Tibial nerve (tissue), 4 donors: ENCODE data around the gene RBM17. TPM values are rescaled to one million over a fixed set of nuclear protein-coding genes. Genes with fewer than 3 reads are reported as not detected.
A peak's percentile ranks its signal among the peaks of the same experiment; 100 is the strongest.
"Not testable (repeated sequence)": the region's sequence is repeated elsewhere in the genome, so short reads cannot be mapped to it uniquely, and the experiment has no call there.

ENCODE experiments used
- DNase-seq, 2 donors: peaks; one replicate each; pipeline ENCODE4 v3.0.0-alpha.2; 2019; ENCODE audit warnings: low spot score in 2 of 2
- H3K27ac ChIP-seq, 4 donors: fragments of 200-600 bp; sonication (generic) in 3 of 4; one replicate each; pipeline ENCODE4 v1.5.1; 2017 to 2019; ENCODE audit warnings: mild to moderate bottlenecking in 1 of 4
- H3K27me3 ChIP-seq, 2 donors: fragments of 200-600 bp; sonication (generic) in 1 of 2; one replicate each; pipeline versions ENCODE4 v1.5.1 to v1.6.0; 2017 to 2019
- H3K36me3 ChIP-seq, 3 donors: fragments of 200-600 bp; sonication (generic); one replicate each; pipeline ENCODE4 v1.5.1; 2018 to 2019
- H3K4me1 ChIP-seq, 4 donors: fragments of 200-600 bp; sonication (generic) in 3 of 4; one replicate each; pipeline ENCODE4 v1.5.1; 2017 to 2019
- H3K4me3 ChIP-seq, 4 donors: fragments of 200-600 bp; sonication (generic) in 3 of 4; one replicate each; pipeline ENCODE4 v1.5.1; 2017 to 2019; ENCODE audit warnings: mild to moderate bottlenecking in 1 of 4, moderate library complexity in 1 of 4
- H3K9me3 ChIP-seq, 4 donors: fragments of 200-600 bp; sonication (generic) in 3 of 4; one replicate each; pipeline ENCODE4 v1.5.1; 2017 to 2019
- EP300 ChIP-seq, 2 donors: sonication (generic); formaldehyde crosslinking; IDR thresholded peaks; one replicate each; pipeline ENCODE4 v1.6.1; 2017; ENCODE audit warnings: antibody characterized with exemption in 2 of 2, mild to moderate bottlenecking in 1 of 2
- POLR2A ChIP-seq, 2 donors: fragments of 450-650 bp; IDR thresholded peaks; one replicate each; pipeline ENCODE4 v1.6.1; 2017; ENCODE audit warnings: antibody characterized with exemption in 2 of 2, mild to moderate bottlenecking in 2 of 2, moderate library complexity in 2 of 2
- WGBS, 2 donors: methylation state at CpG; one replicate each; pipeline ENCODE4 v1.1.5; 2018; 5-methylcytosine and 5-hydroxymethylcytosine counted together
- total RNA-seq, 4 donors: library from RNA; depleted of rRNA; stranded (reverse); fragments of >200 nt; gene quantifications; one replicate each; pipeline ENCODE4 v1.1.0, GENCODE V29; 2016
- TF ChIP-seq, protein P1 (sequence below), 5 experiments: fragments of 200-600 bp in 3 of 5; fragments of 450-650 bp in 2 of 5; sonication (generic) in 3 of 5; IDR thresholded peaks; one replicate each; pipeline ENCODE4 v1.5.1; 2016 to 2019; ENCODE audit warnings: antibody characterized with exemption in 5 of 5, mild to moderate bottlenecking in 3 of 5, moderate library complexity in 2 of 5

Gene RBM17
- total RNA-seq, 4 donors from 2014 or later: 70.6 to 109 (median 94.3) TPM

DNA sequence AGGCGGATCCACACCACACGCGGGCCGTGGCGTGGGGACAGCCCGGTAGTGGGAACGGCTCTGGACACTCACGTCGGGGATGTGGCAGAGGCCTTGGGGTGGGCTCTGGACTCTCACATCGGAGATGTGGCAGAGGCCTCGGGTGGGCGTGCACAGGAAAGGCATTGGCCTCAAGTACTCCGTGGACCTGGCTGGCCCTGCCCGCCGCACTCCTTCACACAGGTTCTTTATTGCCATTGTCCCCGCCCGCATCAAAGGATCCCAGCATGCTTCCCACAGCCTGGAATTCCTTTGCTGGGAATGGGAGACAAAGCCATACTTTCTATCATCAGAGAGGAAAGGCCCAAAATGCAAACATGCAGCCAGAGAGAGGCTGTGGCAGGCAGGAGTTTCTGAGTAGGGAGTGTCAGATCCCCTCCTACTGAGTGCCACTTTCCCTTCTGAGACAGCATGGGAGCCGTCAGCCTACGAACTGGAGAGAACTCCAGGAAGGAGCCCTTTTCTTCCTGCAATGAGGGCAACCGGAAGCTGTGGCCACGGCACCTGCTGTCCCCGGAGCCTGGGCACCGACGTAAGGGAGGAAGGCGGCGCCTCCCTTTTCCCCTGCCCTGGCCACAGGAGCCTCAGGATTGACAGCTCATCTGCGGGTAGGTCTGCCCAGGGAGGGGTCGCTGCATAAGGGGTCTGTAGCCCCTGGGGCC, 51.5 kb downstream of the RBM17 start:
- Histone ChIP-seq H3K9me3 (no peaks in the 10 kb centered on the region), H3K27ac (peak overlapping the region in 1 of 4 donors; percentile 73), H3K36me3 (no peaks in the 10 kb centered on the region), H3K4me1 (peaks cover 0 to 22% (median 8%) of the 10 kb centered on the region in 4 donors), H3K4me3 (peak overlapping the region in 1 of 4 donors; percentile 15), H3K27me3 (peaks cover 0 to 10% of the 10 kb centered on the region in 2 donors)
- whole genome bisulfite sequencing, 2 donors: 62 to 64% methylated on average over 20 to 26 of the region's 28 CpGs
- DNase-seq: no peak
- TF ChIP-seq, protein P1, sequence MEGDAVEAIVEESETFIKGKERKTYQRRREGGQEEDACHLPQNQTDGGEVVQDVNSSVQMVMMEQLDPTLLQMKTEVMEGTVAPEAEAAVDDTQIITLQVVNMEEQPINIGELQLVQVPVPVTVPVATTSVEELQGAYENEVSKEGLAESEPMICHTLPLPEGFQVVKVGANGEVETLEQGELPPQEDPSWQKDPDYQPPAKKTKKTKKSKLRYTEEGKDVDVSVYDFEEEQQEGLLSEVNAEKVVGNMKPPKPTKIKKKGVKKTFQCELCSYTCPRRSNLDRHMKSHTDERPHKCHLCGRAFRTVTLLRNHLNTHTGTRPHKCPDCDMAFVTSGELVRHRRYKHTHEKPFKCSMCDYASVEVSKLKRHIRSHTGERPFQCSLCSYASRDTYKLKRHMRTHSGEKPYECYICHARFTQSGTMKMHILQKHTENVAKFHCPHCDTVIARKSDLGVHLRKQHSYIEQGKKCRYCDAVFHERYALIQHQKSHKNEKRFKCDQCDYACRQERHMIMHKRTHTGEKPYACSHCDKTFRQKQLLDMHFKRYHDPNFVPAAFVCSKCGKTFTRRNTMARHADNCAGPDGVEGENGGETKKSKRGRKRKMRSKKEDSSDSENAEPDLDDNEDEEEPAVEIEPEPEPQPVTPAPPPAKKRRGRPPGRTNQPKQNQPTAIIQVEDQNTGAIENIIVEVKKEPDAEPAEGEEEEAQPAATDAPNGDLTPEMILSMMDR (IDR thresholded peaks at IDR 0.05): no peak
- TF ChIP-seq EP300 (IDR thresholded peaks at IDR 0.05) (no peak), POLR2A (IDR thresholded peaks at IDR 0.05) (no peak)

DNA sequence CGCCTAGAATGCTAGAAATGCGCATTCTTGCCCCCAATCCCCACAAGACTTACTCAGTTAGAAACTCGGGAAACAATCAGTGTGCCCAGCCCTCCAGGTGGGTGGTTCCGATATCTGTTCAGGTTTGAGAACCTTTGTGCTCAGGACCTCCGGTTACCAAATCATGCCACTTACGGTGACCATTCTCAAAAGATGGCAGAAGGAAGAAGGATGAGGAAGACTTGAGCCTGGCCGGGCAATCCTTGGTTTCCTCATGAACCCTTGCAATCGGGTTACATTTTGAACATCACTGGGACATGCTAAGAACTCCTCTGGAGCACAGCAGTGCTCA, 52.1 kb downstream of the RBM17 start:
- Histone ChIP-seq H3K4me1 (peaks cover 0 to 29% (median 10%) of the 10 kb centered on the region in 4 donors), H3K27me3 (peaks cover 0 to 10% of the 10 kb centered on the region in 2 donors), H3K9me3 (no peaks in the 10 kb centered on the region), H3K4me3 (peak overlapping the region in 2 of 4 donors; percentile 40 to 42), H3K27ac (peak overlapping the region in 2 of 4 donors; percentile 58 to 73), H3K36me3 (no peaks in the 10 kb centered on the region)
- 77% methylated on average over 8 of the region's 8 CpGs for WGBS, 2 donors
- no peak for TF ChIP-seq POLR2A (IDR thresholded peaks at IDR 0.05)
- no peak for TF ChIP-seq EP300 (IDR thresholded peaks at IDR 0.05)
- TF ChIP-seq, protein P1 (IDR thresholded peaks at IDR 0.05): no peak
- no peak for DNase-seq

DNA sequence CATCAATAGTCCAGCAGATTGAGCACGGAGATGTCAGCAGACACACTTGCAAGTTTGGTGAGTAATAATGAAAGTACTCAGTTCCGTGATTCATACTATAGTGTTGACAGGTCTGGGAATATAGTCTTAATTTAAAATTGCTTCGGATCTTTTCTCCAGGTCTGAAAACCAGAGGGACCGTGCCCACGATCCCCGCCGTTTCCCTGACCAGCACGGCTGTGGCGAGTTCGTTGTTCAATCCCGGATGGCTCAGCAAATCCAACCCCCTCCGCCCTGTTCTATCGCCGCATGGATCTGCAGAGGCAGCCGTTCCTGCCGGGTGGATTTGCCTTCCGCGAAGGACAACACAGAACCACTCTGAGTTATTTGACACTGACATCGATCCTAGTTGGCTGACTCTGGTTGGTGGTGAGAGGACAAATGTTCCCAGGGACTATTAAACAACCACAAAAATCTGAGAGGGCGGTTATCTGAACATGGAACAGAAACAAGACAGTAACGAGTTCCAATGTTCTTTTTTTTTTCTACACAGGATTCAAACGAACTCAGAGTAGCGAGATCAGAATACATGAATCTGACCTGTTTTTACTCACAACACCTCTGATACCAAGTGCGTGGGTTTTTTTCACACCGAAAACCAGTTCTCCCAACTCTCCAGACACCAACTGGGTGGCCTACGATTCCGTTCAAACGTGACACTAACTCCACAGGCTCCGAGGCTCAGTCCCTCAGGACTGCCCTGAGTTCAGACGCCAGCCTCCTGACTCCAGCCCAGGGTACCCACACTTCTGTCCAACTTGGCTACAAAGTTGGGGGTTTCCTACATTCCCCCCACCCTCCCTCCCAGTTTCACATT, 52.7 kb downstream of the RBM17 start:
- 60 to 63% methylated on average over 30 of the region's 30 CpGs for WGBS, 2 donors
- Histone ChIP-seq H3K9me3 (no peaks in the 10 kb centered on the region), H3K4me1 (peaks cover 0 to 35% (median 12%) of the 10 kb centered on the region in 4 donors), H3K4me3 (peak overlapping the region in 2 of 4 donors; percentile 40 to 42), H3K27ac (peak overlapping the region in 3 of 4 donors; percentile 43 to 73 (median 58)), H3K27me3 (peaks cover 0 to 10% of the 10 kb centered on the region in 2 donors), H3K36me3 (no peaks in the 10 kb centered on the region)
- DNase-seq: no peak
- no peak for TF ChIP-seq POLR2A (IDR thresholded peaks at IDR 0.05)
- TF ChIP-seq EP300 (IDR thresholded peaks at IDR 0.05): peak in 1 of 2 donors; percentile 48

DNA sequence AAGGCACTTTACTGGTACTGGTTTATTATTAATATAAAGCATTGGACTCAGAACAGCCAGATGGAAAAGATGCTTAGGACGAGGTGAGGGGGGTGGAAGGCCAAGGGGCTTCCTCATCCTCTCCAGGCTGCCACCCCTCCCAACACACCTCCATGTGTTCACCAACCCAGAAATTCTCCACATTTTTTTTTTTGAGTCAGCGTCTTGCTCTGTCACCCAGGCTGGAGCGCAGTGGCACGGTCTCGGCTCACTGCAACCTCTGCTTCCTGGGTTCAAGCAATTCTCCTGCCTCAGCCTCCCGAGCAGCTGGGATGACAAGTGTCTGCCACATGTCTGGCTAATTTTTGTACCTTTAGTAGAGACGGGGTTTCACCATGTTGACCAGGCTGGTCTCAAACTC, 53.4 kb downstream of the RBM17 start:
- Histone ChIP-seq H3K4me3 (peak overlapping the region in 1 of 4 donors; percentile 42), H3K4me1 (peaks cover 0 to 40% (median 12%) of the 10 kb centered on the region in 4 donors), H3K27ac (peak overlapping the region in 1 of 4 donors; percentile 73)
- H3K9me3 ChIP-seq, DNase-seq, H3K36me3 ChIP-seq, H3K27me3 ChIP-seq: not testable (repeated sequence)
- 82 to 86% methylated on average over 7 of the region's 7 CpGs for WGBS, 2 donors

DNA sequence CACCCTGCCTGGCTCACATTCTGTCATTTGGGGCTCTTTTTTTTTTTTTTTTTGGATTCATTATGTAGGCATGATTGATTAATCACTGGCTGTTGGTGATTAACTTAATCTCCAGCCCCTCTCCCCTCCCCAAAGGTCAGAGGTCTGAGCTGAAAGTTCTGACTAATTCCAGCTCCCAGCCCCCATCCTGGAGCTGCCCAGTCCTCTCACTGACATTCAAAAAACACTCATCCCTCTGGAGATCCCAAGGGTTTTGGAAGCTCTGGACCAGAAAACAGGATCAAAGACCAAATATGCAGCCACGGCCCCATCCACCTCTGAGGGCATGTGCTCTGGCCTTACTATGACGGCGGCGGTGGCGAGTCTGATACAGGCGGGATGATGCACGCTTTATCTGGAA, 53.8 kb downstream of the RBM17 start:
- H3K27ac ChIP-seq: no peak overlapping the region
- WGBS, 2 donors: 87 to 88% methylated on average over 7 of the region's 7 CpGs
- no peaks in the 10 kb centered on the region for H3K9me3 ChIP-seq
- peaks cover 0 to 10% of the 10 kb centered on the region in 2 donors for H3K27me3 ChIP-seq
- no peak for DNase-seq
- H3K36me3 ChIP-seq: peaks cover 0 to 7% (median 0%) of the 10 kb centered on the region in 3 donors
- peaks cover 0 to 41% (median 12%) of the 10 kb centered on the region in 4 donors for H3K4me1 ChIP-seq
- no peak overlapping the region for H3K4me3 ChIP-seq
- no peak for TF ChIP-seq EP300 (IDR thresholded peaks at IDR 0.05)
- TF ChIP-seq POLR2A (IDR thresholded peaks at IDR 0.05): no peak
- TF ChIP-seq, protein P1 (IDR thresholded peaks at IDR 0.05): no peak

DNA sequence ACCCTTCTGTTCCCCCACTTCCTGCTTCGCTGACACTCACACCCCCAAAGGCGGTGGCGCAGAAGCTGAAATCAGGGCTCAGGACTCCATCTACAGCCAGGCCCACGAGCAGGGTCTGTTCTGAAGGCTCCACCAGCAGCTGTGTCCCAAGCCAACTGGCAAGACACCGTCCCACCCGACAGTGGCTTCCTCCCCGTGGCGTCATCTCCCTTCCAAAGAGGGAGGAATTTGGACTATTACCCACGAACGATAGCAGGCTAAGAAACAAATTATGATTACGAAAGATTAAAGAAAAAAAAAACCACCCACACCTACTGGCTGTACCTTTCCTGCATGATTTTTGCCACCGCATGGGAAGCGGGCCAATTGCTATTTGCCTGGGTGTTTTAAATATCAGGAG, 54.3 kb downstream of the RBM17 start:
- no peaks in the 10 kb centered on the region for H3K9me3 ChIP-seq
- WGBS, 2 donors: 91 to 96% methylated on average over 13 of the region's 13 CpGs
- DNase-seq: no peak
- TF ChIP-seq, protein P1 (IDR thresholded peaks at IDR 0.05): no peak
- TF ChIP-seq POLR2A (IDR thresholded peaks at IDR 0.05) (no peak), EP300 (IDR thresholded peaks at IDR 0.05) (no peak)
- H3K36me3 ChIP-seq: peaks cover 0 to 12% (median 0%) of the 10 kb centered on the region in 3 donors
- peaks cover 0 to 47% (median 12%) of the 10 kb centered on the region in 4 donors for H3K4me1 ChIP-seq
- no peak overlapping the region for H3K27ac ChIP-seq
- H3K27me3 ChIP-seq: peaks cover 0 to 10% of the 10 kb centered on the region in 2 donors
- no peak overlapping the region for H3K4me3 ChIP-seq
